ENCODE measurements around the gene FBN1. TPM values are rescaled to one million over a fixed set of nuclear protein-coding genes. Genes with fewer than 3 reads are reported as not detected.

Gene FBN1
- total and polyA plus RNA-seq, 10 of the 15 experiments (the other 5 are each of a cell fraction or from before 2014, with no cell fraction given), result 2.2 to 15.3 (median 7.0) TPM

DNA sequence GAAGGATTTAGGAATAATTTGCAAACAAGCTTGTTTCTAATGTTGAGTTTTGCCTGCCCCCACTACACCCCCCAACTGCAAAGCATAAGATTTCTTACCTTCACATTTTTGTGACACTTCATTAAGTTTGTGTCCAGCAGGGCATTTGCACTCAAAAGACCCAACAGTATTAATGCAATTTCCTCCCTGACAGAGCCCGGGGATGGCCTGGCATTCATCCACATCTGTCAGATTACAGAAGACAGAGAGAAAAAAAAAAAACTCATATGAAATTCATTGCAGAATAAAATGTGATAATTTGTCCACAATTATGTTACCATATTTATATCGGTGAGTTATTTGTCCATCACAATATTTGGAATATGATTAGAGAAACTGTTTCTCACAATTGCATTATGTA lies 111.5 kb downstream of the FBN1 start:
- RAD21 ChIA-PET (ENCODE audit: unreplicated experiment), result no interaction called here
- H3K27ac ChIP-seq (ENCODE audit: control insufficient read depth, insufficient read depth), result no peak overlapping the region
- H3K27me3 ChIP-seq (replicated peaks in 1 of 2; ENCODE audit: control insufficient read depth in 2 of 2, insufficient read depth in 2 of 2, low read length in 1 of 2), result no peaks in the 10 kb centered on the region
- no peaks in the 10 kb centered on the region for H3K9me3 ChIP-seq (replicated peaks; ENCODE audit: control insufficient read depth, insufficient read depth, low read length)
- H3K4me2 ChIP-seq (ENCODE audit: control insufficient read depth, insufficient read depth), result no peak overlapping the region
- H3K4me3 ChIP-seq, result no peak overlapping the region
- no peaks in the 10 kb centered on the region for H4K20me1 ChIP-seq (ENCODE audit: control insufficient read depth, insufficient read depth)
- CTCF ChIA-PET, result interaction anchor here (1.2 kb wide), 1 partner anchor 27 kb away, joined by 3 read pairs; no protein-coding TSS in a partner anchor
- H3K9ac ChIP-seq (ENCODE audit: control insufficient read depth, insufficient read depth, low read length), result no peak overlapping the region
- DNase-seq (ENCODE audit: low read depth, low spot score) (no peak), ATAC-seq (no peak), FAIRE-seq (no peak)
- H3K79me2 ChIP-seq (ENCODE audit: control insufficient read depth, insufficient read depth, low read length), result no peaks in the 10 kb centered on the region
- no peaks in the 10 kb centered on the region for H3K4me1 ChIP-seq (ENCODE audit: control insufficient read depth, insufficient read depth, low read length)
- H3K36me3 ChIP-seq (ENCODE audit: control insufficient read depth in 2 of 2, insufficient read depth in 2 of 2, low read length in 1 of 2), result no peaks in the 10 kb centered on the region
- in situ Hi-C loops (cut with MboI), result no loop called here
- WGBS (ENCODE audit: insufficient coverage, insufficient replicate concordance, low lambda C conversion rate, missing lambda C conversion rate), result 95% methylated on average over 2 of the region's 2 CpGs
- no TSS peak for BruUV-seq (replicated peaks)
- SMC1A ChIA-PET (ENCODE audit: uncharacterized antibody, unreplicated experiment), result interaction anchor here (0.7 to 1.1 kb wide), 2 partner anchors 19 to 85 kb away, joined by 3 to 4 read pairs; no protein-coding TSS in a partner anchor
- POLR2A ChIA-PET, result interaction anchor here (1.8 kb wide), 1 partner anchor 15 kb away, joined by 4 read pairs; no protein-coding TSS in a partner anchor
- intact Hi-C loops (cut with micrococcal nuclease; ENCODE audit: unreplicated experiment), result no loop called here
- H2AFZ ChIP-seq (ENCODE audit: control insufficient read depth, low read depth, low read length), result no peak overlapping the region
- no peak for TF ChIP-seq HSF1 (IDR thresholded peaks at IDR 0.05; ENCODE audit: low read depth, low read length)
- no peak for TF ChIP-seq SUPT20H (IDR thresholded peaks at IDR 0.05; ENCODE audit: borderline replicate concordance, control insufficient read depth, low read depth, low read length)
- TF ChIP-seq ZNF622 (IDR thresholded peaks at IDR 0.05), result no peak
- no peak for TF ChIP-seq CBX3 (IDR thresholded peaks at IDR 0.05; ENCODE audit: borderline replicate concordance, low read depth)
- no peak for TF ChIP-seq MYB (IDR thresholded peaks at IDR 0.05; ENCODE audit: borderline replicate concordance, low read depth, low read length)
- TF ChIP-seq YBX1 (IDR thresholded peaks at IDR 0.05), result no peak
- no peak for TF ChIP-seq ZSCAN29 (IDR thresholded peaks at IDR 0.05)
- TF ChIP-seq, protein P1, sequence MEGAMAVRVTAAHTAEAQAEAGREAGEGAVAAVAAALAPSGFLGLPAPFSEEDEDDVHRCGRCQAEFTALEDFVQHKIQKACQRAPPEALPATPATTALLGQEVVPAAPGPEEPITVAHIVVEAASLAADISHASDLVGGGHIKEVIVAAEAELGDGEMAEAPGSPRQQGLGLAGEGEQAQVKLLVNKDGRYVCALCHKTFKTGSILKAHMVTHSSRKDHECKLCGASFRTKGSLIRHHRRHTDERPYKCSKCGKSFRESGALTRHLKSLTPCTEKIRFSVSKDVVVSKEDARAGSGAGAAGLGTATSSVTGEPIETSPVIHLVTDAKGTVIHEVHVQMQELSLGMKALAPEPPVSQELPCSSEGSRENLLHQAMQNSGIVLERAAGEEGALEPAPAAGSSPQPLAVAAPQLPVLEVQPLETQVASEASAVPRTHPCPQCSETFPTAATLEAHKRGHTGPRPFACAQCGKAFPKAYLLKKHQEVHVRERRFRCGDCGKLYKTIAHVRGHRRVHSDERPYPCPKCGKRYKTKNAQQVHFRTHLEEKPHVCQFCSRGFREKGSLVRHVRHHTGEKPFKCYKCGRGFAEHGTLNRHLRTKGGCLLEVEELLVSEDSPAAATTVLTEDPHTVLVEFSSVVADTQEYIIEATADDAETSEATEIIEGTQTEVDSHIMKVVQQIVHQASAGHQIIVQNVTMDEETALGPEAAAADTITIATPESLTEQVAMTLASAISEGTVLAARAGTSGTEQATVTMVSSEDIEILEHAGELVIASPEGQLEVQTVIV (IDR thresholded peaks at IDR 0.05; ENCODE audit: borderline replicate concordance, partially characterized antibody), result no peak
- TF ChIP-seq, protein P2, sequence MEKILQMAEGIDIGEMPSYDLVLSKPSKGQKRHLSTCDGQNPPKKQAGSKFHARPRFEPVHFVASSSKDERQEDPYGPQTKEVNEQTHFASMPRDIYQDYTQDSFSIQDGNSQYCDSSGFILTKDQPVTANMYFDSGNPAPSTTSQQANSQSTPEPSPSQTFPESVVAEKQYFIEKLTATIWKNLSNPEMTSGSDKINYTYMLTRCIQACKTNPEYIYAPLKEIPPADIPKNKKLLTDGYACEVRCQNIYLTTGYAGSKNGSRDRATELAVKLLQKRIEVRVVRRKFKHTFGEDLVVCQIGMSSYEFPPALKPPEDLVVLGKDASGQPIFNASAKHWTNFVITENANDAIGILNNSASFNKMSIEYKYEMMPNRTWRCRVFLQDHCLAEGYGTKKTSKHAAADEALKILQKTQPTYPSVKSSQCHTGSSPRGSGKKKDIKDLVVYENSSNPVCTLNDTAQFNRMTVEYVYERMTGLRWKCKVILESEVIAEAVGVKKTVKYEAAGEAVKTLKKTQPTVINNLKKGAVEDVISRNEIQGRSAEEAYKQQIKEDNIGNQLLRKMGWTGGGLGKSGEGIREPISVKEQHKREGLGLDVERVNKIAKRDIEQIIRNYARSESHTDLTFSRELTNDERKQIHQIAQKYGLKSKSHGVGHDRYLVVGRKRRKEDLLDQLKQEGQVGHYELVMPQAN (conservative IDR thresholded peaks at IDR 0.05), result no peak
- no peak for TF ChIP-seq GATAD2B (conservative IDR thresholded peaks at IDR 0.05; ENCODE audit: low read depth)
- TF ChIP-seq POLR2AphosphoS5 (IDR thresholded peaks at IDR 0.05; ENCODE audit: low read length), result no peak
- no peak for TF ChIP-seq BACH1 (IDR thresholded peaks at IDR 0.05; ENCODE audit: borderline replicate concordance)
- TF ChIP-seq RELA (IDR thresholded peaks at IDR 0.05; ENCODE audit: borderline replicate concordance, partially characterized antibody), result no peak
- TF ChIP-seq KDM1A (IDR thresholded peaks at IDR 0.05; ENCODE audit: borderline replicate concordance), result no peak
- TF ChIP-seq RB1 (IDR thresholded peaks at IDR 0.05; ENCODE audit: borderline replicate concordance), result no peak
- no peak for TF ChIP-seq SMC3 (IDR thresholded peaks at IDR 0.05; ENCODE audit: borderline replicate concordance, low read length)
- TF ChIP-seq JUNB (IDR thresholded peaks at IDR 0.05), result no peak
- TF ChIP-seq SRF (IDR thresholded peaks at IDR 0.05; ENCODE audit: low read depth in 2 of 2, low read length in 2 of 2), result no peak
